Transverse colon (tissue), 4 donors: ENCODE results near the gene DLAT. TPM values are rescaled to one million over a fixed set of nuclear protein-coding genes. Genes with fewer than 3 reads are reported as not detected.

Experiments
- DNase-seq: peaks from one replicate; pipeline ENCODE4 v3.0.0-alpha.2; 2019
- H3K27ac ChIP-seq, 4 donors: fragments of 200-600 bp; sonication (generic); 2 replicates each; pipeline ENCODE4 v1.5.1; 2016 to 2018; ENCODE audit warnings: inconsistent platforms in 4 of 4
- H3K27me3 ChIP-seq: fragments of 200-600 bp; sonication (generic); 2 replicates; pipeline ENCODE4 v1.5.1; 2017; ENCODE audit warnings: inconsistent platforms
- H3K36me3 ChIP-seq, 4 donors: fragments of 200-600 bp; sonication (generic); 2 replicates each; pipeline ENCODE4 v1.5.1; 2017 to 2019; ENCODE audit warnings: inconsistent platforms in 4 of 4
- H3K4me1 ChIP-seq, 4 donors: fragments of 200-600 bp; sonication (generic); 2 replicates each; pipeline ENCODE4 v1.5.1; 2017 to 2020; ENCODE audit warnings: inconsistent platforms in 4 of 4
- H3K4me3 ChIP-seq, 4 donors: fragments of 200-600 bp; sonication (generic); 1 replicate in 1 of 4; 2 replicates in 3 of 4; pipeline versions ENCODE4 v1.5.1 to v1.6.1; 2017 to 2019; ENCODE audit warnings: inconsistent platforms in 4 of 4
- H3K9me3 ChIP-seq, 2 donors: fragments of 200-600 bp; sonication (generic); 2 replicates each; pipeline ENCODE4 v1.5.1; 2017 to 2019; ENCODE audit warnings: inconsistent platforms in 2 of 2
- CTCF ChIP-seq, 5 experiments: fragments of 200-600 bp in 3 of 5; fragments of 450-650 bp in 2 of 5; sonication (generic) in 3 of 5; IDR thresholded peaks; 1 replicate in 2 of 5; 2 replicates in 3 of 5; pipeline ENCODE4 v1.5.1; 2016 to 2017; ENCODE audit warnings: antibody characterized with exemption in 5 of 5, inconsistent platforms in 3 of 5, mild to moderate bottlenecking in 2 of 5, moderate library complexity in 1 of 5
- EP300 ChIP-seq: sonication (generic); formaldehyde crosslinking; IDR thresholded peaks from one replicate; pipeline ENCODE4 v1.6.1; 2017; ENCODE audit warnings: antibody characterized with exemption, low read depth
- POLR2A ChIP-seq: fragments of 450-650 bp; IDR thresholded peaks from one replicate; pipeline ENCODE4 v1.6.1; 2016; ENCODE audit warnings: antibody characterized with exemption, mild to moderate bottlenecking, moderate library complexity
- POLR2AphosphoS5 ChIP-seq, 3 donors: sonication (generic); formaldehyde crosslinking; IDR thresholded peaks; one replicate each; pipeline ENCODE4 v1.6.1; 2016; ENCODE audit warnings: antibody characterized with exemption in 3 of 3
- WGBS, 2 donors: methylation state at CpG; one replicate each; pipeline ENCODE4 v1.1.5; 2018; ENCODE audit warnings: low coverage in 1 of 2; 5-methylcytosine and 5-hydroxymethylcytosine counted together
- in situ Hi-C, 4 donors: fragments of 200-750 bp; cut with MboI; loops; one replicate each; pipeline versions ENCODE4 v1.15.0 to v1.15.1; 2017; ENCODE audit warnings: low sequenced_read_pairs in 3 of 4, low pct_ligation_motif_present in 1 of 4, low pct_unique_long_range_greater_than_20kb in 1 of 4
- intact Hi-C: fragments of 100-400 bp; cut with DNase I; formaldehyde crosslinking; loops from one replicate; pipeline ENCODE4 v1.15.1; 2023; ENCODE audit warnings: low total_unique reads
- total RNA-seq, 4 donors: library from RNA; depleted of rRNA; stranded (reverse); fragments of >200 nt; gene quantifications; one replicate each; pipeline ENCODE4 v1.1.0, GENCODE V29; 2016

The DLAT gene
- total RNA-seq, 4 donors from 2014 or later: 20.2 to 40.3 (median 23.8) TPM

- Histone ChIP-seq H3K4me3 (peak overlapping the region; percentile 47 to 73 (median 64)), H3K36me3 (no peaks in the 10 kb centered on the region), H3K9me3 (no peaks in the 10 kb centered on the region), H3K4me1 (peaks cover 0 to 55% (median 28%) of the 10 kb centered on the region in 4 donors), H3K27ac (peak overlapping the region; percentile 73 to 95 (median 88)), H3K27me3 (no peaks in the 10 kb centered on the region)
- intact Hi-C loops (loop anchor here (5.0 kb wide), 2 partner anchors 40 to 100 kb away; partner anchors contain the start of genes CFAP68, DIXDC1 and FDXACB1), in situ Hi-C loops (loop anchor here in 1 of 4 donors (10.0 kb wide), 1 partner anchor 103 kb away; the partner anchor contains the start of genes ALG9, CFAP68 and FDXACB1)
- no peak for TF ChIP-seq CTCF (IDR thresholded peaks at IDR 0.05)
- peak; percentile 13 to 57 (median 49) for TF ChIP-seq POLR2AphosphoS5 (IDR thresholded peaks at IDR 0.05)
- TF ChIP-seq EP300: no peak
- TF ChIP-seq POLR2A: no peak
- DNase-seq: peak; percentile 67
- WGBS, 2 donors: 0 to 3% methylated on average over 1 to 32 of the region's 65 CpGs
Measured at GRCh38 chr11:111977146-111978027, 47.8 kb upstream of the DLAT start.

GRCh38 chr11:111978028-111978771 is 47.0 kb upstream of the DLAT start:
- in situ Hi-C loops: loop anchor here in 1 of 4 donors (10.0 kb wide), 1 partner anchor 103 kb away; the partner anchor contains the start of genes ALG9, CFAP68 and FDXACB1
- Histone ChIP-seq H3K27me3 (no peaks in the 10 kb centered on the region), H3K27ac (peak overlapping the region; percentile 73 to 95 (median 88)), H3K9me3 (no peaks in the 10 kb centered on the region), H3K4me1 (peaks cover under 1 to 63% (median 35%) of the 10 kb centered on the region in 4 donors), H3K36me3 (no peaks in the 10 kb centered on the region), H3K4me3 (peak overlapping the region; percentile 47 to 73 (median 64))
- 26 to 56% methylated on average over 4 to 8 of the region's 8 CpGs for WGBS, 2 donors
- TF ChIP-seq CTCF (IDR thresholded peaks at IDR 0.05) (peak in 1 of 5 experiments; percentile 16), POLR2AphosphoS5 (IDR thresholded peaks at IDR 0.05) (peak; percentile 43 to 69 (median 50)), EP300 (no peak), POLR2A (peak; percentile 24)
- intact Hi-C loops: loop anchor here (5.0 kb wide), 2 partner anchors 41 to 101 kb away; partner anchors contain the start of genes CFAP68, DIXDC1 and FDXACB1
- DNase-seq: peak; percentile 37

- H3K4me1 ChIP-seq: peaks cover 8 to 77% (median 41%) of the 10 kb centered on the region in 4 donors
- no peak overlapping the region for H3K4me3 ChIP-seq
- DNase-seq: no peak
- H3K27ac ChIP-seq: peak overlapping the region; percentile 73 to 95 (median 88)
- 83 to 91% methylated on average over 3 of the region's 3 CpGs for WGBS, 2 donors
- in situ Hi-C loops: loop anchor here in 3 of 4 donors (10.0 kb wide), 2 partner anchors 45 to 55 kb away; partner anchors contain the start of gene DIXDC1 (in 1 of the 3)
- H3K27me3 ChIP-seq: no peaks in the 10 kb centered on the region
- TF ChIP-seq CTCF (IDR thresholded peaks at IDR 0.05) (no peak), EP300 (no peak)
- peaks cover 0 to 3% (median 0%) of the 10 kb centered on the region in 4 donors for H3K36me3 ChIP-seq
- no peaks in the 10 kb centered on the region for H3K9me3 ChIP-seq
- intact Hi-C loops: no loop called here
Measured at GRCh38 chr11:111980062-111980461, 45.1 kb upstream of the DLAT start.
